HEK293 (cell line): ENCODE measurements around the gene MRPS11.

Experiments
- BCL11A ChIP-seq: fragments of 450-650 bp; formaldehyde crosslinking; IDR thresholded peaks from 2 replicates; pipeline ENCODE4 v1.5.1; 2016; ENCODE audit warnings: low read depth, missing biosample characterization, missing genetic modification characterization
- BCL11B ChIP-seq: fragments of 450-650 bp; formaldehyde crosslinking; IDR thresholded peaks from 2 replicates; pipeline ENCODE4 v1.5.1; 2016; ENCODE audit warnings: low read depth, missing biosample characterization, missing genetic modification characterization
- GLI2 ChIP-seq: fragments of 450-650 bp; formaldehyde crosslinking; IDR thresholded peaks from 2 replicates; pipeline ENCODE4; 2017; ENCODE audit warnings: missing biosample characterization, missing genetic modification characterization, low read depth, borderline replicate concordance
- GLIS1 ChIP-seq: fragments of 450-650 bp; formaldehyde crosslinking; IDR thresholded peaks from 2 replicates; pipeline ENCODE4 v1.5.1; 2016; ENCODE audit warnings: missing biosample characterization, missing genetic modification characterization
- GLIS2 ChIP-seq: fragments of 450-650 bp; formaldehyde crosslinking; IDR thresholded peaks from 2 replicates; pipeline ENCODE4 v1.5.1; 2016; ENCODE audit warnings: missing biosample characterization, missing genetic modification characterization
- IKZF3 ChIP-seq: fragments of 450-650 bp; IDR thresholded peaks from 2 replicates; pipeline ENCODE4 v1.5.0; 2018; ENCODE audit warnings: missing biosample characterization, mild to moderate bottlenecking, missing genetic modification characterization, moderate library complexity
- KLF10 ChIP-seq: fragments of 450-650 bp; IDR thresholded peaks from 2 replicates; pipeline ENCODE4 v1.5.1; 2018; ENCODE audit warnings: missing biosample characterization, mild to moderate bottlenecking, missing genetic modification characterization
- PRDM1 ChIP-seq: fragments of 450-650 bp; formaldehyde crosslinking; IDR thresholded peaks from 2 replicates; pipeline ENCODE4; 2016; ENCODE audit warnings: missing biosample characterization, missing genetic modification characterization
- ZNF114 ChIP-seq: fragments of 450-650 bp; formaldehyde crosslinking; IDR thresholded peaks from 2 replicates; pipeline ENCODE4 v1.5.0; 2017; ENCODE audit warnings: missing biosample characterization, missing genetic modification characterization
- ZNF140 ChIP-seq: fragments of 450-650 bp; formaldehyde crosslinking; IDR thresholded peaks from 2 replicates; pipeline ENCODE4 v1.5.1; 2016; ENCODE audit warnings: missing biosample characterization, missing genetic modification characterization
- ZNF174 ChIP-seq: fragments of 450-650 bp; formaldehyde crosslinking; IDR thresholded peaks from 2 replicates; pipeline ENCODE4 v1.5.0; 2017; ENCODE audit warnings: missing biosample characterization, mild to moderate bottlenecking, missing genetic modification characterization
- ZNF175 ChIP-seq: fragments of 450-650 bp; formaldehyde crosslinking; IDR thresholded peaks from 2 replicates; pipeline ENCODE4 v1.5.1; 2016; ENCODE audit warnings: missing biosample characterization, missing genetic modification characterization
- ZNF404 ChIP-seq: fragments of 450-650 bp; formaldehyde crosslinking; IDR thresholded peaks from 2 replicates; pipeline ENCODE4 v1.5.1; 2017; ENCODE audit warnings: missing biosample characterization, missing genetic modification characterization
- ZNF423 ChIP-seq: fragments of 450-650 bp; formaldehyde crosslinking; IDR thresholded peaks from 2 replicates; pipeline ENCODE4 v1.5.1; 2016; ENCODE audit warnings: missing biosample characterization, missing genetic modification characterization
- ZNF473 ChIP-seq: fragments of 450-650 bp; formaldehyde crosslinking; IDR thresholded peaks from 2 replicates; pipeline ENCODE4 v1.5.1; 2017; ENCODE audit warnings: missing biosample characterization, missing genetic modification characterization
- ZNF548 ChIP-seq: fragments of 450-650 bp; formaldehyde crosslinking; IDR thresholded peaks from 2 replicates; pipeline ENCODE4 v1.5.1; 2016; ENCODE audit warnings: missing biosample characterization, missing genetic modification characterization
- ZNF555 ChIP-seq: fragments of 450-650 bp; formaldehyde crosslinking; conservative IDR thresholded peaks from 2 replicates; pipeline ENCODE4 v1.5.1; 2017; ENCODE audit warnings: missing biosample characterization, mild to moderate bottlenecking, missing genetic modification characterization, inconsistent platforms
- ZNF664 ChIP-seq: fragments of 450-650 bp; formaldehyde crosslinking; IDR thresholded peaks from 2 replicates; pipeline ENCODE4 v1.5.1; 2016; ENCODE audit warnings: missing biosample characterization, missing genetic modification characterization
- ZNF707 ChIP-seq: fragments of 450-650 bp; formaldehyde crosslinking; IDR thresholded peaks from 2 replicates; pipeline ENCODE4 v1.5.1; 2016; ENCODE audit warnings: missing biosample characterization, missing genetic modification characterization
- ZNF776 ChIP-seq: fragments of 450-650 bp; formaldehyde crosslinking; IDR thresholded peaks from 2 replicates; pipeline ENCODE4 v1.5.0; 2017; ENCODE audit warnings: missing biosample characterization, missing genetic modification characterization, borderline replicate concordance
- TF ChIP-seq, protein P1 (sequence below): fragments of 450-650 bp; formaldehyde crosslinking; IDR thresholded peaks from 2 replicates; pipeline ENCODE4 v1.5.1; 2016; ENCODE audit warnings: missing biosample characterization, missing genetic modification characterization, borderline replicate concordance
- TF ChIP-seq, protein P2 (sequence below): fragments of 450-650 bp; formaldehyde crosslinking; IDR thresholded peaks from 2 replicates; pipeline ENCODE4 v1.5.1; 2017; ENCODE audit warnings: missing biosample characterization, missing genetic modification characterization
- TF ChIP-seq, protein P3 (sequence below): fragments of 450-650 bp; formaldehyde crosslinking; IDR thresholded peaks from 2 replicates; pipeline ENCODE4 v1.5.1; 2016; ENCODE audit warnings: missing biosample characterization, missing genetic modification characterization
- TF ChIP-seq, protein P4 (sequence below): fragments of 450-650 bp; formaldehyde crosslinking; IDR thresholded peaks from 2 replicates; pipeline ENCODE4 v1.5.1; 2016; ENCODE audit warnings: missing biosample characterization, missing genetic modification characterization, borderline replicate concordance
- TF ChIP-seq, protein P5 (sequence below): fragments of 450-650 bp; formaldehyde crosslinking; IDR thresholded peaks from 2 replicates; pipeline ENCODE4 v1.5.1; 2016; ENCODE audit warnings: missing biosample characterization, missing genetic modification characterization

The MRPS11 gene

DNA sequence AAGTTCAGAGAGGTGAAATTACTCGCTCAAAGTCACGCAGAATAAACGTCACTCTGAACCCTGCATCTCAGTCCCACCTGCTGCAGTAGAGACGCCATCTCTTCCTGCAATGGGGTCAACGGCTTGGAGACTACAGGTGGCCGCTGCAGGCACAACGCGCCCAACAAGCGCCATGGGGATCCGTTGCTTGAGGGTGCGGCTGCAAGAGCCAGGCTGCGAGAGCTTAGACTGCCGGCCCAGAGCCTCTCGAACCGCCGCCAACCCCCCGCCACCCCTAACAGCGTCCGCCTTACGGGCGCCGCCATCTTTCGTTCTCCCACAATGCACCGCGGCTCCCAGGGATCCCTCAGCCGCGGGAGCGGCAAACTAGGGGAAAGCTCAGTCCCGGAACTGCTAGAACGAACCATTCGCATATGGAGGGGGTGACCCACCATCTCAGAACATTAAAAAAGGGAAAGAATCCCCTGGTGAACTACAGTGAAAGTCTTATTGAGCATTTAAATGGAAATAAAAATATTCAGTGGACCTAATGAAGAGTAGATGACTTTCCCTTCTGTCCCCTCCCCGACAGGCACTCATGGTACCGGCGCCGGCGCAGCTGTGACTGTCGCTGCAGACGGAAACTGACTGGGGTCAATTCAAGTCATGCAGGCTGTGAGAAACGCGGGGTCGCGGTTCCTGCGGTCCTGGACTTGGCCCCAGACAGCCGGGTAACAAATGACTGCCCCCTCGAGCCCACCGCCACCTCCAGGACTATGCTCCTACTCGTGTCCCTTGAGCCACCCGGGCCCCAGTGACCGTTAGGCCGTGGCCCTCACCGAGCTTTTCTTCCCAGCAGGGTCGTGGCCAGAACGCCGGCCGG lies at the start of gene MRPS11, which contains the start of gene MRPL46 (continued):
- TF ChIP-seq GLI2 (tag by site-specific recombination), result no peak
- TF ChIP-seq, protein P1, sequence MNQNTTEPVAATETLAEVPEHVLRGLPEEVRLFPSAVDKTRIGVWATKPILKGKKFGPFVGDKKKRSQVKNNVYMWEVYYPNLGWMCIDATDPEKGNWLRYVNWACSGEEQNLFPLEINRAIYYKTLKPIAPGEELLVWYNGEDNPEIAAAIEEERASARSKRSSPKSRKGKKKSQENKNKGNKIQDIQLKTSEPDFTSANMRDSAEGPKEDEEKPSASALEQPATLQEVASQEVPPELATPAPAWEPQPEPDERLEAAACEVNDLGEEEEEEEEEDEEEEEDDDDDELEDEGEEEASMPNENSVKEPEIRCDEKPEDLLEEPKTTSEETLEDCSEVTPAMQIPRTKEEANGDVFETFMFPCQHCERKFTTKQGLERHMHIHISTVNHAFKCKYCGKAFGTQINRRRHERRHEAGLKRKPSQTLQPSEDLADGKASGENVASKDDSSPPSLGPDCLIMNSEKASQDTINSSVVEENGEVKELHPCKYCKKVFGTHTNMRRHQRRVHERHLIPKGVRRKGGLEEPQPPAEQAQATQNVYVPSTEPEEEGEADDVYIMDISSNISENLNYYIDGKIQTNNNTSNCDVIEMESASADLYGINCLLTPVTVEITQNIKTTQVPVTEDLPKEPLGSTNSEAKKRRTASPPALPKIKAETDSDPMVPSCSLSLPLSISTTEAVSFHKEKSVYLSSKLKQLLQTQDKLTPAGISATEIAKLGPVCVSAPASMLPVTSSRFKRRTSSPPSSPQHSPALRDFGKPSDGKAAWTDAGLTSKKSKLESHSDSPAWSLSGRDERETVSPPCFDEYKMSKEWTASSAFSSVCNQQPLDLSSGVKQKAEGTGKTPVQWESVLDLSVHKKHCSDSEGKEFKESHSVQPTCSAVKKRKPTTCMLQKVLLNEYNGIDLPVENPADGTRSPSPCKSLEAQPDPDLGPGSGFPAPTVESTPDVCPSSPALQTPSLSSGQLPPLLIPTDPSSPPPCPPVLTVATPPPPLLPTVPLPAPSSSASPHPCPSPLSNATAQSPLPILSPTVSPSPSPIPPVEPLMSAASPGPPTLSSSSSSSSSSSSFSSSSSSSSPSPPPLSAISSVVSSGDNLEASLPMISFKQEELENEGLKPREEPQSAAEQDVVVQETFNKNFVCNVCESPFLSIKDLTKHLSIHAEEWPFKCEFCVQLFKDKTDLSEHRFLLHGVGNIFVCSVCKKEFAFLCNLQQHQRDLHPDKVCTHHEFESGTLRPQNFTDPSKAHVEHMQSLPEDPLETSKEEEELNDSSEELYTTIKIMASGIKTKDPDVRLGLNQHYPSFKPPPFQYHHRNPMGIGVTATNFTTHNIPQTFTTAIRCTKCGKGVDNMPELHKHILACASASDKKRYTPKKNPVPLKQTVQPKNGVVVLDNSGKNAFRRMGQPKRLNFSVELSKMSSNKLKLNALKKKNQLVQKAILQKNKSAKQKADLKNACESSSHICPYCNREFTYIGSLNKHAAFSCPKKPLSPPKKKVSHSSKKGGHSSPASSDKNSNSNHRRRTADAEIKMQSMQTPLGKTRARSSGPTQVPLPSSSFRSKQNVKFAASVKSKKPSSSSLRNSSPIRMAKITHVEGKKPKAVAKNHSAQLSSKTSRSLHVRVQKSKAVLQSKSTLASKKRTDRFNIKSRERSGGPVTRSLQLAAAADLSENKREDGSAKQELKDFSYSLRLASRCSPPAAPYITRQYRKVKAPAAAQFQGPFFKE, result no peak
- TF ChIP-seq BCL11A (tag by site-specific recombination), result no peak
- TF ChIP-seq ZNF174 (tag by site-specific recombination), result no peak
- no peak for TF ChIP-seq BCL11B (tag by site-specific recombination)
- peak; percentile 96 for TF ChIP-seq IKZF3 (tag by site-specific recombination)
- no peak for TF ChIP-seq ZNF140 (tag by site-specific recombination)
- no peak for TF ChIP-seq ZNF664 (tag by site-specific recombination)
- TF ChIP-seq, protein P2, sequence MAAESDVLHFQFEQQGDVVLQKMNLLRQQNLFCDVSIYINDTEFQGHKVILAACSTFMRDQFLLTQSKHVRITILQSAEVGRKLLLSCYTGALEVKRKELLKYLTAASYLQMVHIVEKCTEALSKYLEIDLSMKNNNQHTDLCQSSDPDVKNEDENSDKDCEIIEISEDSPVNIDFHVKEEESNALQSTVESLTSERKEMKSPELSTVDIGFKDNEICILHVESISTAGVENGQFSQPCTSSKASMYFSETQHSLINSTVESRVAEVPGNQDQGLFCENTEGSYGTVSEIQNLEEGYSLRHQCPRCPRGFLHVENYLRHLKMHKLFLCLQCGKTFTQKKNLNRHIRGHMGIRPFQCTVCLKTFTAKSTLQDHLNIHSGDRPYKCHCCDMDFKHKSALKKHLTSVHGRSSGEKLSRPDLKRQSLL (tag by site-specific recombination), result no peak
- TF ChIP-seq, protein P3, sequence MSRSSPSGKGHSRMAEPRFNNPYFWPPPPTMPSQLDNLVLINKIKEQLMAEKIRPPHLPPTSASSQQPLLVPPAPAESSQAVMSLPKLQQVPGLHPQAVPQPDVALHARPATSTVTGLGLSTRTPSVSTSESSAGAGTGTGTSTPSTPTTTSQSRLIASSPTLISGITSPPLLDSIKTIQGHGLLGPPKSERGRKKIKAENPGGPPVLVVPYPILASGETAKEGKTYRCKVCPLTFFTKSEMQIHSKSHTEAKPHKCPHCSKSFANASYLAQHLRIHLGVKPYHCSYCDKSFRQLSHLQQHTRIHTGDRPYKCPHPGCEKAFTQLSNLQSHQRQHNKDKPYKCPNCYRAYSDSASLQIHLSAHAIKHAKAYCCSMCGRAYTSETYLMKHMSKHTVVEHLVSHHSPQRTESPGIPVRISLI (tag by site-specific recombination), result no peak
- TF ChIP-seq ZNF175, result no peak
- 0 out of 2 replicates have a peak, but pooled peaks have one; percentile 39 for TF ChIP-seq KLF10 (tag by site-specific recombination)
- TF ChIP-seq ZNF776 (tag by site-specific recombination), result no peak
- no peak for TF ChIP-seq ZNF555 (tag by site-specific recombination)
- TF ChIP-seq ZNF423 (tag by site-specific recombination), result no peak
- TF ChIP-seq GLIS1 (tag by site-specific recombination), result no peak
- no peak; the same call in 1 of the 2 replicates for TF ChIP-seq GLIS2
- TF ChIP-seq ZNF473 (tag by site-specific recombination), result no peak
- TF ChIP-seq, protein P4, sequence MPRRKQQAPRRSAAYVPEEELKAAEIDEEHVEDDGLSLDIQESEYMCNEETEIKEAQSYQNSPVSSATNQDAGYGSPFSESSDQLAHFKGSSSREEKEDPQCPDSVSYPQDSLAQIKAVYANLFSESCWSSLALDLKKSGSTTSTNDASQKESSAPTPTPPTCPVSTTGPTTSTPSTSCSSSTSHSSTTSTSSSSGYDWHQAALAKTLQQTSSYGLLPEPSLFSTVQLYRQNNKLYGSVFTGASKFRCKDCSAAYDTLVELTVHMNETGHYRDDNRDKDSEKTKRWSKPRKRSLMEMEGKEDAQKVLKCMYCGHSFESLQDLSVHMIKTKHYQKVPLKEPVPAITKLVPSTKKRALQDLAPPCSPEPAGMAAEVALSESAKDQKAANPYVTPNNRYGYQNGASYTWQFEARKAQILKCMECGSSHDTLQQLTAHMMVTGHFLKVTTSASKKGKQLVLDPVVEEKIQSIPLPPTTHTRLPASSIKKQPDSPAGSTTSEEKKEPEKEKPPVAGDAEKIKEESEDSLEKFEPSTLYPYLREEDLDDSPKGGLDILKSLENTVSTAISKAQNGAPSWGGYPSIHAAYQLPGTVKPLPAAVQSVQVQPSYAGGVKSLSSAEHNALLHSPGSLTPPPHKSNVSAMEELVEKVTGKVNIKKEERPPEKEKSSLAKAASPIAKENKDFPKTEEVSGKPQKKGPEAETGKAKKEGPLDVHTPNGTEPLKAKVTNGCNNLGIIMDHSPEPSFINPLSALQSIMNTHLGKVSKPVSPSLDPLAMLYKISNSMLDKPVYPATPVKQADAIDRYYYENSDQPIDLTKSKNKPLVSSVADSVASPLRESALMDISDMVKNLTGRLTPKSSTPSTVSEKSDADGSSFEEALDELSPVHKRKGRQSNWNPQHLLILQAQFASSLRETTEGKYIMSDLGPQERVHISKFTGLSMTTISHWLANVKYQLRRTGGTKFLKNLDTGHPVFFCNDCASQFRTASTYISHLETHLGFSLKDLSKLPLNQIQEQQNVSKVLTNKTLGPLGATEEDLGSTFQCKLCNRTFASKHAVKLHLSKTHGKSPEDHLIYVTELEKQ (tag by site-specific recombination), result no peak
- no peak for TF ChIP-seq ZNF114 (tag by site-specific recombination)
- no peak for TF ChIP-seq ZNF707
- TF ChIP-seq, protein P5, sequence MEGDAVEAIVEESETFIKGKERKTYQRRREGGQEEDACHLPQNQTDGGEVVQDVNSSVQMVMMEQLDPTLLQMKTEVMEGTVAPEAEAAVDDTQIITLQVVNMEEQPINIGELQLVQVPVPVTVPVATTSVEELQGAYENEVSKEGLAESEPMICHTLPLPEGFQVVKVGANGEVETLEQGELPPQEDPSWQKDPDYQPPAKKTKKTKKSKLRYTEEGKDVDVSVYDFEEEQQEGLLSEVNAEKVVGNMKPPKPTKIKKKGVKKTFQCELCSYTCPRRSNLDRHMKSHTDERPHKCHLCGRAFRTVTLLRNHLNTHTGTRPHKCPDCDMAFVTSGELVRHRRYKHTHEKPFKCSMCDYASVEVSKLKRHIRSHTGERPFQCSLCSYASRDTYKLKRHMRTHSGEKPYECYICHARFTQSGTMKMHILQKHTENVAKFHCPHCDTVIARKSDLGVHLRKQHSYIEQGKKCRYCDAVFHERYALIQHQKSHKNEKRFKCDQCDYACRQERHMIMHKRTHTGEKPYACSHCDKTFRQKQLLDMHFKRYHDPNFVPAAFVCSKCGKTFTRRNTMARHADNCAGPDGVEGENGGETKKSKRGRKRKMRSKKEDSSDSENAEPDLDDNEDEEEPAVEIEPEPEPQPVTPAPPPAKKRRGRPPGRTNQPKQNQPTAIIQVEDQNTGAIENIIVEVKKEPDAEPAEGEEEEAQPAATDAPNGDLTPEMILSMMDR (tag by site-specific recombination), result no peak
- no peak for TF ChIP-seq ZNF404 (tag by site-specific recombination)
- TF ChIP-seq ZNF548 (tag by site-specific recombination), result no peak
- peak; percentile 93 for TF ChIP-seq PRDM1 (tag by site-specific recombination)
